GM21423 (cell line): ENCODE results near the gene ANKRD10.
"Not testable (repeated sequence)": the region's sequence is repeated elsewhere in the genome, so short reads cannot be mapped to it uniquely, and the experiment has no call there.

Experiments
- ATAC-seq: cut with Tn5 transposase; IDR thresholded peaks from one replicate; pipeline ENCODE4 v1.9.1; 2021; ENCODE audit warnings: mild to moderate bottlenecking, moderate library complexity; ENCODE audit not compliant: unreplicated experiment

ANKRD10 gene

DNA sequence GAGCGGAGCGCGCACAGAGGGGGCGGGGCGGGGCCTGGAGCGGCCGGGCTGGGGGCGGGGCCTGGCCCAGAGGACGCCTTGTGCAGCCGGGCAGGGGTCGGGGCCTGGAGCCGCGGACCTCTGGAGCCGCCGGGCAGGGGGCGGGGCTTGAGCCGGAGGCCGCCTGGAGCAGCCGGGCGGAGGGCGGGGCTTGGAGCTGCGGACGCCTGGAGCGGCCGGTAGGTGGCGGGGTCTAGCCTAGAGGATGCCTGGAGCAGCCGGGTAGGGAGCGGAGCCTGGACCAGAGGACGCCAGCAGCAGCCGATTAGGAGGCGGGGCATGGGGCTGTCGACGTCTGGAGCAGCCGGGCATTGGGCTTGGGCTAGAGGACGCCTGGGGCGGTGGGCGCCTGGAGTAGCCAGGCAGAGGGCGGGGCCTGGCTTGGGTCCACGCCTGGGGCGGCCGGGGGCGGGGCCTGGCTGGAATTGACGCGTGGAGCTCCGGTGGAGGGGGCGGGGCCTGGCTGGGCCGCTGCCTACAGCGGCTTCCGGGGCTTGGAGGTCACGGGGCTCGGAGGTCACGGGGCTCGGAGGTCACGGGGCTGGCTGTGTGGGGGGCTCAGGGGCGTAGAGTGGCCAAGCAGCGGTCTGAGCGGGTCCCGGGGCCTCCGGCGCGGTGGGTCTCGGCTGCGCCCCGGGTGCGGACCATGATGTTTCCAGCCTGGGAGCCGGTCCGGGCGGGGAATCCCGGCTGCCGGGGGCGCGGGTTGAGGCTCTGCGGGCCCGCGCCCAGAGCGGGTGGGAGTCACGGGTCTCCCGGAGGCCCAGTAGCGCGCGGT is at the start of gene ANKRD10:
Gene ANKRD10 (minus strand): TSS at position 13 of the 817 bp plus-strand sequence. CDS start 135 bp downstream, outside the sequence.
- peak; percentile 75 for ATAC-seq

DNA sequence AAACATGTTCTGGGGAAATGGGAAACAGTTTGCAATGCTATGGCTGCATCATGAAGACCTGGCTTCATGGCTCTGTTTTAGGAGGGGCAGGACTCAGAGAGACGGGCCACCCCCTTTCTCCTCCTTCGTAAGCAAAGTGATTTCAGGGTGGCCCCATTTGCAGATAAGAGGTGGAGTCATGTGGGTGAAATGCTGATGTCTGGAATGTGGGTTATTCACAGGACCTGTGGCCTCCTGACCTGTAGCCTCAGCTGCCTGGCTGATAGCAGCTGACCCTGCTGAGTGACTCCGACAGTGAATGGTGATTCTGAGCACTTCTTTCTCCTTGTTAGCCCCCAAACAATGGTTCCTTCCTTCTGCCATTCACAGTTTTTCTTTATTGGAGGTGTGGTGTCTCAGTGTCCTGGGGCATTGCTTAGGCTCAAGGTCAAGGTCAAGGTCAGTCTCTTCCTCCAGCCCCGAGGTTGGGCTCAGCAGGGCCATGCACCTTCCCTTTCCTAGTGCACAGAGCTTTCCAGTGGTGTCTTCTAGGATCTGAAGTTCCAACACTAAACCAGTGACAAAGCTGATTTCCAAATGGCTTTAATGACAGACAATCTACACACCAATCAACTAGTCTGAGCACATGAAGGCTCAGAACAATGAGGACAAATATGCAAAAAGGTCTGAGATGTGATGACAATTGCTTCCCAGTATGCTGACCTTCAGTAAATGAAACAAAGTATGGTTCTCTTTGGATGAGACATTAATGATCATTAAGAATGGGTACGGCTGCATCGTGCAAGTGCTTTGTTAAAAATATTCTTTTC is 49.6 kb upstream of the ANKRD10 start:
- no peak for ATAC-seq

GRCh38 chr13:110963554-110963970 is 48.7 kb upstream of the ANKRD10 start:
- no peak for ATAC-seq

DNA sequence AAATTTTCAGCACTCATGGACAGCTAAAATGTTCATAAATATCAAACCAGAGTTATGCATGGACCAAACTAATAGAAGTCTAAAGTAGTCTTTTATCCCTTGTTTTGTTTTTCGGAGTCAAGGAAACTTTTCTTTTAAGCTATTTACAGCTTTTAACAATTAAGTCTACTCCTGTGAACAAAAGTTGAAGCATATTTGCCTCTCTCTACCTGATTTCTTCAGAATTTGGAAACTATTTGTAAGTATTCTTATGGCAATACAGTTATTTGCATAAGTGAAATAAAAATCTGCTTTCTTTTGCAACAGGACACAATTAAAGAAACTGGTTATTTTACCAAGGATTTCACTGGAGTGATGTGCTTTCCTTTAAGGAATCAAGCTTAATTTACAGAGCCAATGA is 47.1 kb upstream of the ANKRD10 start:
- ATAC-seq = no peak

DNA sequence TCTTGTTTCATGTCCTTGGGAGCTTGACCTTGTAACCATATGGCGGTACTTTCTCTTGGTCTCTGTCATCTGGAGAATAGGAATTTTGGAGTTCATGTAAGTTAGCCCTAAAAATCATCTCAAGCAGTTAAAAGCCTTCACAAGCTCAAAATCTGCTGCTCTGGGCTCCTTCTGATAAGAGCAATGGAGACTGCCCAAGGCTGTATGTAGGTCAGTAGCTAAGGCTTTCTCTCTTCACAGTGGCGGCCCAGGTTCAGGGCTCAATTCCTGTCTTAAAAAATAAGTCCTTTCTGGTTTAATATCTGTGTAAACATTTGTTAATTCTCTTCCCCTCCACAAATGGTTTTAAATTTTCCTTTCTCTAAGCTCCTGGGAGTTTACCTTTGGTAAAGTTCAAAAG is 45.3 kb upstream of the ANKRD10 start:
- no peak for ATAC-seq

GRCh38 chr13:110957931-110958330 is 43.1 kb upstream of the ANKRD10 start:
- no peak for ATAC-seq

DNA sequence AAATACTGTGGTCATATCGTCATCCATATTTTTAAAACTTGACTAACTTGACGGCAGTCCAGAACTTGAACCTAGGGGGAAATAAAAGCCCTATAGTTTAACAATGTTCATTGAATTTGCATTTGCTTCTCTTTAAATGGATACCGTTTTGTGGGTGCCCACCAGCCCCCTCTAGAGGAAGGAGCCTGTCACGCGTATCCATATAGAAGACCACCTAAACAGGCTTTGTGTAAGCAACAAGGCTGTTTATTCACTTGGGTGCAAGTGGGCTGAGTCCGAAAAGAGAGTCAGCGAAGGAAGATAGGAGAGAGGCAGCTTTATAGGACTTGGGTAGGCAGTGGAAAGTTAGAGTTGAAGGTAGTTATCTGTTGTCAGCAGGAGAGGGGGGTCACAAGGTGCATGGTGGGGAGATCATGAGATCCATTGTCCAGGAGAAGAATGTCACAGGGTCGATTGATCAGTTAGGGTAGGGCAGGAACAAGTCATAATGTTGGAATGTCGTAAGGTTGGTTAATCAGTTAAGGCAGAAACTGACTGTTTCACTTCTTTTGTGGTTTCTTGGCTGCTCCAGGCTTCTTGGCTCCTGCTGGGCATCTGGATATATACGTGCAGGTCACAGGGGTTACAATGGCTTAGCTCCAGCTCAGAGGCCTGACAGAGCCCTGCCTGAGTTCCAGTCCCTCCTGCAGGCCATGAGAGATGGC is 42.5 kb upstream of the ANKRD10 start:
- ATAC-seq = no peak

DNA sequence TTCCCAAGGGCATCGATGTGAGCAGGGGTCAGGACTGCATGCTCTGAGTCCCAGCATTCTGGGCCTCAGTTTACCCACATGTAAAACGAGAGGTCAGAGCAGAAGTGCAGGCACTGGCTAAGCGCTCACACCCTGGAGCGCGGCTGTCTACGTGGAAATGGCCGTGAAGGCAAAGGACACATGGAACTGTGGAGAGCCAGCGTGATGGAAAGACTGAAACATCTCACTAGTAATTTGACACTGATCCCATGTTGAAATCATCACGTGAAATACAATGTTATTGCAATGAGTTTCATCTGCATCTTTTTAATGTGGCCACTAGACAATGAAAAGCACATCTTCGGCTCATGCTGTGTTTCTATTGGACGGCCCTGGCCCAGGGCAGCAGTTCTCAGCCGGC is 41.3 kb upstream of the ANKRD10 start:
- not testable (repeated sequence) for ATAC-seq

DNA sequence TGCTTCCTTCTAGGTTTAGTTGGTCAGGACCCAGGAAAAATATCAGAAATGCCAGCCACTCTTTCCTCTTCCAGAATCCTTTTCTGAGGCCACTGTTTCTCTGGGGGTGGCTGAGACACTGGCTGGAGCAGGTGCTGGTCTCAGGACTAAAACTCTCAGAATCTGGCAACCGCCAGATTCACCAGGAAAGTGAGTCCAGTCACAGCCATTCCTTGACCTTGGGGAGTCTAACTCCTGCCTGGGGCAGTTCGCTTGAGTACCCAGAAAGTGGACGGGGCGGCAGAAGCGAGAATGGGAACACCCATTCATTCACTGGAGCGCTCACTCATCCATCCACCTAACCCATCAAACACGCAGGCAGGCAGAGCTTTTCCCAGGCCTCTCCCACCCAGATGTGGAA is 40.7 kb upstream of the ANKRD10 start:
- ATAC-seq = not testable (repeated sequence)

DNA sequence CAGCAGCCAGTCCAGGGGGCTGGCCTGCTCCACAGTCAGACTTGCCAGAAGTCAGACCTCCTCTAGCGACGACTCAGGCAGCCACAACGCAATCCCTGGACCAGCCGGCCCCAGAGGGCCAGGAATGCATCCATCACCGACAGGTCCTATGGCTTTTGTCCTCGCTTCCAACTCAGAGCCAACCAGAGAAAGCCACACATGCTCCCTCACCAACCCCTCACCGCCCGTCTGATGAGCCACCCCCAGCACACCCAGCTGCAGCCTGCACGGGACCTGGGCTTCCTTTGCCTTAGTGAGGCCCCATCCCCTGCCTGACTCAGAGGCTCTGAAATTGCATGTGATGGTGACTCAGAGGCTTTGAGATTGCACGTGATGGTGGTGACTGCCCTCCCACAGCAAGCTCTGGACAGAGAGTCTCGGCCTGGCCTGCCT is 40.2 kb upstream of the ANKRD10 start:
- ATAC-seq = peak; percentile 54

DNA sequence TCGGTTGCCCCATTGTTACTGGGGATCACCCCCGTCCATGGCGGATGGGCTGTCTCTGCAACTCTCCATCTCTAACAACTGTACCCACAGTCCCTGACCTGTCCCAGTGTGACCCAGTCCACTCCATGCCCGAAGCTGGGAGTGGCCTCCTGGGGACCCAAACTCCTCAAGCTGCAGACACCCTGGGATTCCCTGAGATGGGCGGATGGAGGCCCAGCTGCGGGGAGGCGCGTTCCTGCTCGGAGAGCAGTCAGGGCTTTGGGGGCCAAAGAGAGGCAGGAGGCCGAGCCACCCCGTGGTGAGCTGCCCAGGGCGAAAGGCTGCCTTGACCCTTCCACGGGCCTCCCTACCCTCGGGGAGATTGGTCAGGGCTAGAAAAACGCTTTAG is 39.7 kb upstream of the ANKRD10 start:
- not testable (repeated sequence) for ATAC-seq

DNA sequence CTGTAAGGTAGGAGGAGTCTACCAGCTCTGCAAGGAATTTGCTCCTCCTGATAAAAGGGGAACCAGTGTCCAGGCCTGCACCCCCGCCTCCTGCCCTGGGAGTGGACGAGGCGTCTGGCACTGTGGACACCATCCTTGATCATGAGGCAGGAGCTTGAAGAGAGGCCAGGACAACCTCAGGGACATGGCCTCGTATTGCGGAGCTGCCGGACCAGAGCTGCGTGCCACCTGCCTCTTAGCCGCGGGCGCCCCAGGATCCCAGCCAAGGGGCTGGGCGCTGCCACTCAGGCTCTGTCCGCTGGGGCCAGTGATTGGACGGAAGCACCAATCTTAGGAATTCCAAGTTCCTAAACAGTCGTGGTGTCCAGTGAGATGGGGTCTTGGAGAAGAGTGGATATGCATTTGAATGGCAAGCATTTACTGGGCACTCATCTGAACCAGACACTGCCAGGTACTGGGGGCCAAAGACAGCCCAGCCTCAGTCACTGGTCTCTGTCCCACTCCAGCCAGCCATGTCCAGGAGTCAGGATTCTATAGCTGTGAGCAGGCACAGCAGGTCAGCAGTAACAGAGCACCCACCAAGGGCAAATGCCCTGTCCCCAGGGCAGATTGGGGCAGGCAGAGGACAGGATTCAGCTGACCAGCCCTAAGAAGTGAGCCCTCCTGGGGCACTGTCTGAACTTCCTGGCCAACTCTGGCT is 39.1 kb upstream of the ANKRD10 start:
- no peak for ATAC-seq

DNA sequence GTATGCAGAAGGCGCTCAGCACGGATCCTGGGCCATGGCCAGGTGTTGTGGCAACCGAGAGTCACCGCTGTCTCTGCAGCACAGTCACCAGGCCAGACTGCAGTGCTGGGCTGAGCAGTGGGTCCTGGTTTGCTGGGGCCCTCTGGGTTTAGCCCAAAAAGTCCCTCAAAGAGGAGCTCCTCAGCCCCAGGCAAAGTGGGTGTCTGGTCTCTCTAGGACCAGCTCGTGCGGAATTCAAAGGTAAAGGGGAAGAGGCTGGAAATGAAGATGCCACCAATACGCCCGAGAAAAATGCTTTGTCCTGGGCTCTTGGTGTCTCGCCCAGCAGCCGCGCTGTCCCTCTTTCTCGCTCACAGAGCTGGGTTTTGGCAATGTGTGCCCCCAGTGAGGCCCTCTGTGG is 38.5 kb upstream of the ANKRD10 start:
- no peak for ATAC-seq

GRCh38 chr13:110952135-110952534 is 37.3 kb upstream of the ANKRD10 start:
- ATAC-seq = peak; percentile 49

GRCh38 chr13:110950819-110951570 is 36.1 kb upstream of the ANKRD10 start:
- ATAC-seq = no peak

DNA sequence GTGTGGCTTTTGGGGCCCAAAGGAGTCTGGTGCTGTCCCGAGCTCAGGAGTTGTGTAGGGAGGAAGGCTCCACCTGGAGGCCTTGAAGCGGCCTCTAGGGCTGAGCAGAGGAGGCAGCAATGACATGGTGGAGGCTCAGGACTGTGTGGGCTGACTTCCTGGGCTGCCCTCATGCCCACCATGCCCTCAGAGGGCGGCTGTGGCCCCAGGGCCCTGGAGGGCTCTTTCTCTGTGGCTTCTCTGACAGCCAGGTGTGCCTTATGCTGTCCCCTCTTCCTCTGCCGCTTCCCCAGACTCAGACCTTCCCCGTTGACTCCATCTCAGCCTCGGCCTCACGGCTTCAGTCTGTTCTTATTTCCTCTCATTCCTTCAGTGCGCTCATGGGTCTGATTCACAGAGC is 35.5 kb upstream of the ANKRD10 start:
- ATAC-seq = no peak

- ATAC-seq = no peak
Measured at GRCh38 chr13:110949628-110950027, 34.8 kb upstream of the ANKRD10 start.

DNA sequence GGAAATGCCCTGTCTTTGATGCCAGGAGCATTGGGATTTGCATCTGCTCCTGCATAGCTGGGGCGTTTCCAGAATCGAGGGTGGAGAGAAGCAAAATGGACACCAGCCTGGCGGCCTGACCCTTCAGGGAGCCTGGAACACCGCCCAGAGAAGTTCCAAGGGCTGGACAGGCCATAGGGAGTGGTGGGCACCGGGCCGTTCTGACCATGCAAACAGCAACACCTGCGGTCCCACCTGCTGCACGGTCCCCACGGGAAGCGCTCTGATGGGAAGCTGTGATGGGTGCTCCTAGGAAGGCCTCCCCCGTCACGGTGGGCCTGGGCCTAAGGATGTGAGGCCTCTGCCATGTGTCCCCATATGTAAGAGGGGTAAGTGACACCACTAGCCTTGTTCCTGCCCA is 34.2 kb upstream of the ANKRD10 start:
- ATAC-seq = no peak

DNA sequence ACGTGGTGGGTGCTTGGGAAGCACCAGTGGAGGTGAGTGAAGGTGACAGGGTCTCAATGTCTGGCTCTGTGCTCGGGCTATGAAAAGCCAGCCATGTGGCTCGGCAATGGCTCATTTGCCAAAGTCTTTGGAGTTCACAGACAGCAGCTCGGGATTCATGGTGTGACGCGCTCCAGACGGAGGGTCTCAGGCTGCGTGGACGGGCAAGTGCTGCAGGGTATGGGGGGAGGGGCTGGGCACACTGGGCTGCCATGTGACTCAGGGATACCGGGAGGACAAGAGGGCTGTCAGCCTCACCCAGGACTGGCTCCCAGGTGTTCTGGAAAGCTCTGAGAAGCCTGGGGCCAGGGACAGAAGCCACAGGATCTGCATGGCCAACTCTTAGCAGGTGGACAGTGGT is 32.5 kb upstream of the ANKRD10 start:
- ATAC-seq = not testable (repeated sequence)

- no peak for ATAC-seq
Measured at GRCh38 chr13:110945928-110946570, 31.2 kb upstream of the ANKRD10 start.
